WTC11 (cell line): ENCODE data around the gene NOC2L. TPM values are rescaled to one million over a fixed set of nuclear protein-coding genes. Genes with fewer than 3 reads are reported as not detected.

ENCODE experiments used
- ATAC-seq: fragments of 200-7000 bp; cut with Tn5 transposase; 2 replicates; pipeline ENCODE4 v1.10.0; 2021; ENCODE audit warnings: mild to moderate bottlenecking, moderate library complexity
- CTCF ChIA-PET: fragments of 300-600 bp; sonication (Branson Sonifier 250); formaldehyde crosslinking; loops from one replicate; lab custom pipeline; 2021; ENCODE audit warnings: antibody characterized with exemption; lab: Charles Lee
- POLR2A ChIA-PET: fragments of 350-600 bp; sonication (Branson Sonifier 250); formaldehyde crosslinking; loops from one replicate; lab custom pipeline; 2021; ENCODE audit warnings: antibody characterized with exemption; lab: Charles Lee
- DNase-seq: peaks from one replicate; pipeline ENCODE4 v3.0.0; 2021; ENCODE audit warnings: low spot score
- H3K27ac Mint-ChIP-seq: 2 replicates; pipeline ENCODE4 v1.8.0; 2021; ENCODE audit warnings: mixed read lengths
- H3K27me3 Mint-ChIP-seq: 2 replicates; pipeline ENCODE4 v1.8.0; 2021; ENCODE audit warnings: low read depth, mild to moderate bottlenecking, moderate library complexity, mixed read lengths
- H3K36me3 Mint-ChIP-seq: 2 replicates; pipeline ENCODE4 v1.8.0; 2021; ENCODE audit warnings: mixed read lengths
- H3K4me1 Mint-ChIP-seq: 2 replicates; pipeline ENCODE4 v1.8.0; 2022; ENCODE audit warnings: mixed read lengths
- H3K4me3 Mint-ChIP-seq: 2 replicates; pipeline ENCODE4 v1.8.0; 2021; ENCODE audit warnings: mild to moderate bottlenecking, moderate library complexity, mixed read lengths
- H3K9me3 Mint-ChIP-seq: 2 replicates; pipeline ENCODE4 v1.8.0; 2021; ENCODE audit warnings: mixed read lengths
- AFF4 ChIP-seq: sonication (generic); formaldehyde crosslinking; IDR thresholded peaks from 2 replicates; pipeline ENCODE4 v1.8.1; 2023; ENCODE audit warnings: mild to moderate bottlenecking, missing genetic modification reagents, borderline replicate concordance
- ARID4B ChIP-seq: sonication (generic); formaldehyde crosslinking; IDR thresholded peaks from 2 replicates; pipeline ENCODE4 v1.8.0; 2023; ENCODE audit warnings: missing genetic modification reagents, mild to moderate bottlenecking, borderline replicate concordance
- ATF1 ChIP-seq: sonication (generic); formaldehyde crosslinking; IDR thresholded peaks from 2 replicates; pipeline ENCODE4 v1.8.1; 2023; ENCODE audit warnings: mild to moderate bottlenecking, moderate library complexity, missing genetic modification reagents
- ESRRA ChIP-seq: sonication (generic); formaldehyde crosslinking; IDR thresholded peaks from 2 replicates; pipeline ENCODE4 v1.8.1; 2022; ENCODE audit warnings: mild to moderate bottlenecking, missing genetic modification reagents, borderline replicate concordance
- GABPB1 ChIP-seq: sonication (generic); formaldehyde crosslinking; IDR thresholded peaks from 2 replicates; pipeline ENCODE4 v1.8.1; 2023; ENCODE audit warnings: mild to moderate bottlenecking, missing genetic modification reagents
- GRHL2 ChIP-seq: fragments of 250-450 bp; sonication (Bioruptor Pico); IDR thresholded peaks from 2 replicates; pipeline ENCODE4 v1.8.0; 2022; ENCODE audit warnings: mild to moderate bottlenecking, moderate library complexity; ENCODE audit not compliant: insufficient replicate concordance, severe bottlenecking
- HMGXB4 ChIP-seq: sonication (generic); formaldehyde crosslinking; IDR thresholded peaks from 2 replicates; pipeline ENCODE4 v1.8.1; 2023; ENCODE audit warnings: mild to moderate bottlenecking, moderate library complexity, missing genetic modification reagents
- IRF2 ChIP-seq: sonication (generic); formaldehyde crosslinking; IDR thresholded peaks from 2 replicates; pipeline ENCODE4 v1.8.0; 2022; ENCODE audit warnings: low read depth, missing genetic modification reagents, borderline replicate concordance
- MLX ChIP-seq: sonication (generic); formaldehyde crosslinking; IDR thresholded peaks from 2 replicates; pipeline ENCODE4 v1.8.1; 2023; ENCODE audit warnings: mild to moderate bottlenecking, missing genetic modification reagents, moderate library complexity
- PRRX2 ChIP-seq: fragments of 250-450 bp; sonication (Bioruptor Pico); IDR thresholded peaks from 2 replicates; pipeline ENCODE4 v1.8.0; 2021; ENCODE audit warnings: mild to moderate bottlenecking
- STAT6 ChIP-seq: sonication (generic); formaldehyde crosslinking; conservative IDR thresholded peaks from 2 replicates; pipeline ENCODE4 v1.8.1; 2023; ENCODE audit warnings: mild to moderate bottlenecking, low read depth, missing genetic modification reagents, moderate library complexity
- TEAD1 ChIP-seq: sonication (generic); formaldehyde crosslinking; IDR thresholded peaks from 2 replicates; pipeline ENCODE4 v1.8.0; 2022; ENCODE audit warnings: mild to moderate bottlenecking, missing genetic modification reagents
- ZNF138 ChIP-seq: sonication (generic); formaldehyde crosslinking; conservative IDR thresholded peaks from 2 replicates; pipeline ENCODE4 v1.8.1; 2022; ENCODE audit warnings: mild to moderate bottlenecking, moderate library complexity, missing genetic modification reagents
- ZNF396 ChIP-seq: fragments of 250-450 bp; sonication (Bioruptor Pico); IDR thresholded peaks from 2 replicates; pipeline ENCODE4 v1.8.0; 2021; ENCODE audit warnings: mild to moderate bottlenecking, moderate library complexity, borderline replicate concordance
- total RNA-seq: library from RNA; stranded (reverse); gene quantifications from 3 replicates; pipeline ENCODE4 v1.2.3, GENCODE V29; 2021

Gene NOC2L
- total RNA-seq, 1 experiment from 2014 or later = 182 TPM

GRCh38 chr1:936348-937264, 22.4 kb downstream of the NOC2L start (continued):
- no peak for TF ChIP-seq ARID4B (CRISPR knock-in tag)
- no peak for TF ChIP-seq PRRX2
- no peak for TF ChIP-seq ZNF396
- no peak for TF ChIP-seq MLX
- no peak for TF ChIP-seq GRHL2 (CRISPR knock-in tag)
- TF ChIP-seq ATF1 = no peak
- no peak for TF ChIP-seq STAT6 (CRISPR knock-in tag)

GRCh38 chr1:935751-936231, 23.3 kb downstream of the NOC2L start:
- no peaks in the 10 kb centered on the region for H3K9me3 Mint-ChIP-seq
- POLR2A ChIA-PET = no interaction called here
- DNase-seq = peak; percentile 56
- H3K4me1 Mint-ChIP-seq = peaks cover 14% of the 10 kb centered on the region
- peaks cover 83% of the 10 kb centered on the region for H3K27me3 Mint-ChIP-seq
- CTCF ChIA-PET = no interaction called here
- H3K4me3 Mint-ChIP-seq = peak overlapping the region; percentile 60
- peak; percentile 28 for ATAC-seq
- H3K36me3 Mint-ChIP-seq = no peaks in the 10 kb centered on the region
- TF ChIP-seq HMGXB4 (0 out of 2 replicates have a peak, but pooled peaks have one; percentile 13), GABPB1 (CRISPR knock-in tag) (no peak)
- no peak overlapping the region for H3K27ac Mint-ChIP-seq

- ChIA-PET CTCF (no interaction called here), POLR2A (no interaction called here)
- peak overlapping the region; percentile 76; the same call in 1 of the 2 replicates for H3K27ac Mint-ChIP-seq
- H3K9me3 Mint-ChIP-seq = no peaks in the 10 kb centered on the region
- peaks cover 14% of the 10 kb centered on the region for H3K4me1 Mint-ChIP-seq
- no peak for ATAC-seq
- no peaks in the 10 kb centered on the region for H3K36me3 Mint-ChIP-seq
- H3K4me3 Mint-ChIP-seq = peak overlapping the region; percentile 60
- DNase-seq = no peak
- H3K27me3 Mint-ChIP-seq = peaks cover 84% of the 10 kb centered on the region
- no peak for TF ChIP-seq TEAD1 (CRISPR knock-in tag)
- no peak for TF ChIP-seq ESRRA
- no peak for TF ChIP-seq ZNF138 (CRISPR knock-in tag)
- no peak for TF ChIP-seq AFF4 (CRISPR knock-in tag)
- peak; percentile 71; the same call in 1 of the 2 replicates for TF ChIP-seq HMGXB4
- no peak for TF ChIP-seq IRF2 (CRISPR knock-in tag)
Measured at GRCh38 chr1:934991-935750, 23.9 kb downstream of the NOC2L start.
